Neural progenitor cell (in vitro differentiated cells): Measurements from ENCODE around the gene EDN3. TPM values are rescaled to one million over a fixed set of nuclear protein-coding genes. Genes with fewer than 3 reads are reported as not detected.

Experiments used
- DNase-seq: peaks from one replicate; pipeline ENCODE4 v3.0.0-alpha.2; 2016; ENCODE audit warnings: low spot score
- H2AFZ ChIP-seq: fragments of 200-600 bp; sonication (generic); replicated peaks from 2 replicates; pipeline ENCODE4 v1.6.1; 2016; ENCODE audit warnings: antibody characterized with exemption
- H3F3A ChIP-seq: fragments of 200-600 bp; sonication (generic); 2 replicates; pipeline ENCODE4 v1.6.1; 2016; ENCODE audit warnings: antibody characterized with exemption, low read depth
- H3K27ac ChIP-seq: fragments of 200-600 bp; sonication (generic); 2 replicates; pipeline ENCODE4 v1.5.1; 2016; ENCODE audit warnings: mild to moderate bottlenecking
- H3K27me3 ChIP-seq: fragments of 200-600 bp; sonication (generic); 2 replicates; pipeline ENCODE4 v1.6.1; 2016; ENCODE audit warnings: mild to moderate bottlenecking, moderate library complexity
- H3K36me3 ChIP-seq: fragments of 200-600 bp; sonication (generic); 2 replicates; pipeline ENCODE4 v1.5.1; 2016
- H3K4me1 ChIP-seq: fragments of 200-600 bp; sonication (generic); 2 replicates; pipeline ENCODE4 v1.6.1; 2016; ENCODE audit warnings: mixed run types
- H3K4me2 ChIP-seq: fragments of 200-600 bp; sonication (generic); 2 replicates; pipeline ENCODE4 v1.6.1; 2016
- H3K4me3 ChIP-seq: fragments of 200-600 bp; sonication (generic); 2 replicates; pipeline ENCODE4 v1.5.1; 2016
- H3K79me2 ChIP-seq: fragments of 200-600 bp; sonication (generic); 2 replicates; pipeline ENCODE4 v1.6.1; 2016; ENCODE audit warnings: low read depth
- H3K9ac ChIP-seq: fragments of 200-600 bp; sonication (generic); 2 replicates; pipeline ENCODE4 v1.6.1; 2016
- H3K9me3 ChIP-seq: fragments of 200-600 bp; sonication (generic); 2 replicates; pipeline ENCODE4 v1.5.1; 2016; ENCODE audit warnings: low read depth
- H4K20me1 ChIP-seq: fragments of 200-600 bp; sonication (generic); 2 replicates; pipeline ENCODE4 v1.6.1; 2016; ENCODE audit warnings: low read depth
- H3K27ac Mint-ChIP-seq: 3 replicates; pipeline ENCODE4 v1.8.0; 2021; ENCODE audit warnings: mixed read lengths
- H3K27me3 Mint-ChIP-seq: 2 replicates; pipeline ENCODE4 v1.8.0; 2022; ENCODE audit warnings: low read depth, mild to moderate bottlenecking, inconsistent platforms, moderate library complexity, mixed read lengths; ENCODE audit not compliant: insufficient read depth
- H3K36me3 Mint-ChIP-seq: 3 replicates; pipeline ENCODE4 v1.8.0; 2021; ENCODE audit warnings: mixed read lengths
- H3K4me1 Mint-ChIP-seq: 3 replicates; pipeline ENCODE4 v1.8.0; 2021; ENCODE audit warnings: mixed read lengths
- H3K4me3 Mint-ChIP-seq: 3 replicates; pipeline ENCODE4 v1.8.0; 2021; ENCODE audit warnings: mild to moderate bottlenecking, moderate library complexity, mixed read lengths
- H3K9me3 Mint-ChIP-seq: 3 replicates; pipeline ENCODE4 v1.8.0; 2020; ENCODE audit warnings: mixed read lengths
- EZH2 ChIP-seq: fragments of 200-600 bp; sonication (generic); IDR thresholded peaks from 2 replicates; pipeline ENCODE4 v1.6.1; 2017; ENCODE audit warnings: antibody characterized with exemption, mild to moderate bottlenecking, moderate library complexity
- EZH2phosphoT487 ChIP-seq: fragments of 200-600 bp; sonication (generic); IDR thresholded peaks from 2 replicates; pipeline ENCODE4 v1.6.1; 2017; ENCODE audit warnings: antibody characterized with exemption
- total RNA-seq: library from RNA; depleted of rRNA; stranded (reverse); fragments of >200 nt; gene quantifications from 2 replicates; pipeline ENCODE4 v1.2.3, GENCODE V29; 2015; ENCODE audit warnings: low replicate concordance
- TF ChIP-seq, protein P1 (sequence below): fragments of 200-600 bp; sonication (generic); IDR thresholded peaks from 2 replicates; pipeline ENCODE4 v1.5.1; 2017; ENCODE audit warnings: antibody characterized with exemption, mild to moderate bottlenecking

The EDN3 gene
- total RNA-seq, 1 donor from 2014 or later: not detected

DNA sequence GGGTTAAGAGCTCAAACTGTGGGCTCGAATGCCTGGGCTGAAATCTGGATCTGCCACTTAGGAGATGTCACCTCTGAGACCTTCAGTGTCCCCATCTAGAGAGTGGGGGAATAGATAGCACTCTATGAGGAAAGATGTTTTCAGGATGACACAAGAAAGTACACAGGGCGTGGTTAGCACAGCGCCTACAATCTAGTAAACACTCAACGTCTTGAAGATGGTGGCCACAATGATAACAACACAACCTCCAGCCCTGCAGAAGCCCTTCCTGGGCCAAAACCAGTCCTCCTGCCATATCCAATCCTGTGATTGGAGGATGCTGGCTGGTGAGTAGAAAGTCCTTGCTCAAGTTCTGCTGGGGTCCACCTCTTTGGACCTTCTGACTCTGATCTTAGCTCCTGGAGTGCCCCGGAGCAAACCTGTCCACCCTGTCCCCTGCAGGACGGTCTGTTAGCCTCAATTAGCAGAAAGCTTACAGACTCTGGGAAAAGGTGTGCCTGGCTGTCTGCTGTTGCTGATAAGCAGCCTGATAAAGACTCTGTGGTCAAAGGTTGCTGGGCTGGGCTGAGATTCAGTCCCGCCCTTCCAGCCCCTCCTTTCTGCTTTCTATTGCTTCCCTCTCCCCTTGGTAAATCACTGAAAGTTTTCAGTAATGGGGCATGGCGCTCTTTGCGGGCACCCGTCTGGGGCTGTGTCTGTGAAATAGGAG, 8.2 kb downstream of the EDN3 start:
- H3K27ac Mint-ChIP-seq: no peak overlapping the region
- no peaks in the 10 kb centered on the region for H3K36me3 ChIP-seq
- peaks cover 16% of the 10 kb centered on the region for H3K27me3 ChIP-seq
- peaks cover 3% of the 10 kb centered on the region for H3F3A ChIP-seq
- TF ChIP-seq, protein P1, sequence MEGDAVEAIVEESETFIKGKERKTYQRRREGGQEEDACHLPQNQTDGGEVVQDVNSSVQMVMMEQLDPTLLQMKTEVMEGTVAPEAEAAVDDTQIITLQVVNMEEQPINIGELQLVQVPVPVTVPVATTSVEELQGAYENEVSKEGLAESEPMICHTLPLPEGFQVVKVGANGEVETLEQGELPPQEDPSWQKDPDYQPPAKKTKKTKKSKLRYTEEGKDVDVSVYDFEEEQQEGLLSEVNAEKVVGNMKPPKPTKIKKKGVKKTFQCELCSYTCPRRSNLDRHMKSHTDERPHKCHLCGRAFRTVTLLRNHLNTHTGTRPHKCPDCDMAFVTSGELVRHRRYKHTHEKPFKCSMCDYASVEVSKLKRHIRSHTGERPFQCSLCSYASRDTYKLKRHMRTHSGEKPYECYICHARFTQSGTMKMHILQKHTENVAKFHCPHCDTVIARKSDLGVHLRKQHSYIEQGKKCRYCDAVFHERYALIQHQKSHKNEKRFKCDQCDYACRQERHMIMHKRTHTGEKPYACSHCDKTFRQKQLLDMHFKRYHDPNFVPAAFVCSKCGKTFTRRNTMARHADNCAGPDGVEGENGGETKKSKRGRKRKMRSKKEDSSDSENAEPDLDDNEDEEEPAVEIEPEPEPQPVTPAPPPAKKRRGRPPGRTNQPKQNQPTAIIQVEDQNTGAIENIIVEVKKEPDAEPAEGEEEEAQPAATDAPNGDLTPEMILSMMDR: no peak
- no peak for TF ChIP-seq EZH2phosphoT487
- no peak for TF ChIP-seq EZH2
- no peak overlapping the region for H3K9ac ChIP-seq
- peaks cover 2% of the 10 kb centered on the region for H3K9me3 Mint-ChIP-seq
- H3K4me3 Mint-ChIP-seq: no peak overlapping the region
- H3K4me2 ChIP-seq: no peak overlapping the region
- H3K79me2 ChIP-seq: no peaks in the 10 kb centered on the region
- no peak for DNase-seq
- peaks cover 5% of the 10 kb centered on the region for H3K27me3 Mint-ChIP-seq
- H2AFZ ChIP-seq: no peak overlapping the region
- no peaks in the 10 kb centered on the region for H3K36me3 Mint-ChIP-seq
- no peaks in the 10 kb centered on the region for H3K9me3 ChIP-seq
- H3K4me1 ChIP-seq: peaks cover 10% of the 10 kb centered on the region
- H3K27ac ChIP-seq: no peak overlapping the region
- H3K4me3 ChIP-seq: no peak overlapping the region
- H4K20me1 ChIP-seq: no peaks in the 10 kb centered on the region
- peaks cover 12% of the 10 kb centered on the region for H3K4me1 Mint-ChIP-seq

DNA sequence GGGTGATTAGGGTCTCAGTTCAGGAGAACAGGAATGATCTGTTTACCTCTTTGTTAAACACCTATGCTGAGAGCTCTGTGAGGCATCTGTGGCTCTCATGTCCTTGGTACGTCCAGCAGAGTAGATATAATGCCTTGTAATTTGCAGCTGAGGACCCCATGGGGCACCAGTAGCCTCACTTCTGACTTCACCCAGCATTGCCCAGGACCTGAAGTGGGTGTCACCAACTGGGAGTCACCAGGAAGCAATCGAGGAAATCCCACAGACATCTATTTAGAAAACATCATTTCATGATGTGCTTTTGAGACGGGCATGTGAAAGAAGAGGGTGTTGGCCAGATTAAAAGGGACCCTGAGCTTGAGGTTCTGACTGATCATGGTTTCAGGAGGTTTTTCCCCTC, 8.8 kb downstream of the EDN3 start:
- Histone ChIP-seq H3F3A (peaks cover 3% of the 10 kb centered on the region), H3K27ac (no peak overlapping the region), H4K20me1 (no peaks in the 10 kb centered on the region), H3K79me2 (no peaks in the 10 kb centered on the region), H3K9ac (no peak overlapping the region), H3K4me1 (peaks cover 10% of the 10 kb centered on the region), H3K9me3 (no peaks in the 10 kb centered on the region), H2AFZ (no peak overlapping the region), H3K4me3 (no peak overlapping the region), H3K27me3 (peaks cover 11% of the 10 kb centered on the region), H3K36me3 (no peaks in the 10 kb centered on the region), H3K4me2 (no peak overlapping the region)
- no peak overlapping the region for H3K4me3 Mint-ChIP-seq
- no peaks in the 10 kb centered on the region for H3K36me3 Mint-ChIP-seq
- H3K27ac Mint-ChIP-seq: no peak overlapping the region
- no peak for DNase-seq
- TF ChIP-seq EZH2: no peak
- peaks cover 2% of the 10 kb centered on the region for H3K9me3 Mint-ChIP-seq
- H3K4me1 Mint-ChIP-seq: peaks cover 11% of the 10 kb centered on the region
- H3K27me3 Mint-ChIP-seq: peaks cover 5% of the 10 kb centered on the region

DNA sequence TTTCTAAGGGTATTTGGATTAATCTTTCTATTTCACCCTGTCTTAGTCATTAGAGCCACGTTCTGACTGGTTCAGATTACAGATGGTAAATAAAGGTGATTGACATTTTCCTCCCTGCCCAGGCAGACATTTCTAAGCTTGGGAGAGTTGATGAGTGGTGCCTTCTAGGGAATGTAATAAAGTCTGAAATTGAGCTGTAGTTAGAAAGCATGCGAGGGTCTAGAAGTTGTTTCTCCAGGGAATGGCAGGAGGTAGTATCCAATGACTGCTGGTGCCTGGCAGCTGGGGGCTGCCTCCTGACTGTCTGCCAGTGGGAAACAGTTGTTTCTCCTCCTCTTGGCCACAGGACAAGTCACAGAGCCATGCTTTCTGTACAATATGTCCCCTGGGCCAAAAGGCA, 14.6 kb downstream of the EDN3 start:
- no peak overlapping the region for H3K4me2 ChIP-seq
- no peak overlapping the region for H3K27ac Mint-ChIP-seq
- no peak overlapping the region for H3K27ac ChIP-seq
- H3K36me3 Mint-ChIP-seq: no peaks in the 10 kb centered on the region
- H3K79me2 ChIP-seq: no peaks in the 10 kb centered on the region
- H3K4me3 Mint-ChIP-seq: no peak overlapping the region
- TF ChIP-seq EZH2phosphoT487 (no peak), EZH2 (no peak)
- TF ChIP-seq, protein P1: no peak
- H3K9ac ChIP-seq: no peak overlapping the region
- no peaks in the 10 kb centered on the region for H3K36me3 ChIP-seq
- no peaks in the 10 kb centered on the region for H3K9me3 ChIP-seq
- peaks cover 7% of the 10 kb centered on the region for H3K4me1 Mint-ChIP-seq
- H4K20me1 ChIP-seq: no peaks in the 10 kb centered on the region
- no peak overlapping the region for H2AFZ ChIP-seq
- no peak for DNase-seq
- H3K27me3 Mint-ChIP-seq: peaks cover 5% of the 10 kb centered on the region
- H3K9me3 Mint-ChIP-seq: peaks cover 2% of the 10 kb centered on the region
- H3K4me1 ChIP-seq: peaks cover 11% of the 10 kb centered on the region
- H3F3A ChIP-seq: no peaks in the 10 kb centered on the region
- H3K4me3 ChIP-seq: no peak overlapping the region
- no peaks in the 10 kb centered on the region for H3K27me3 ChIP-seq

DNA sequence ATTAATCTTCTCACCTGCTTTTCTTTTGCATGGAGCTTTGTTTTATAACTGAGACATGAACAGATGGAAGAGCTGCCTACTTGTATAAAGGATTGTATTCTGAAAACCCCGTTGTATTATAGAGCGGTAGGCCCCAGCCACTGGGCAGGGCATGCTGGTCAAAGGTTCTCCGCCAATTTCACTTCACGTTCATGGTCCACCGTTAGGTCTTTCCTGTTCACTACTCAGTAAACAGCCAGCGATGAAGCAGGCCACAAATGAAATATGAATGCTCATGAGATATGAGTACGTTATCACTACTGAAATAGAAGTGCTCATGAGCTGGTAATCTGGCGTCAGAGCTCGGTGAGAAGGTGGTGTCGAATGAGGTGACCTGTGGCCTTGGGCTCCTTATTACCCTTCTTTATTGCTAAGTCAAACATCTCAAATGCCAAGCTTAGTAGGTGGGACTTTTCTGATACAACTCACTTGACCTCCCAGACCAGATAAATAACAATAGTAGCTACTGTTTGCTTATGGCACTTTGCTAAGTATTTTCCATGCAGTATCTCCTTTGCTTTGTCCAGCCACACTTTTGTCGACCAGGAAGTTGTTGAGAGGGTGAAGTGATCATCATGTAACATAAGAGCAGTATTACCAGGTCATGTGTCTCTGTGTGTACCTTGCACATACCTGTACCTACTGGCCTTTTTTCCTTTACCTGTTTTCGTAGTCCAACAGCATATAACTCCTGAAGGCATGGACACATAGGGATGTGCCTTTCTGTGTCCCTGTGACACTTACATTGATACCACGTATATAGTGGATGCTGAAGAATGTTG, 16.7 kb downstream of the EDN3 start:
- H3K4me1 ChIP-seq: peaks cover 8% of the 10 kb centered on the region
- H3K9me3 ChIP-seq: no peaks in the 10 kb centered on the region
- no peaks in the 10 kb centered on the region for H3K27me3 ChIP-seq
- Mint-ChIP-seq H3K9me3 (no peaks in the 10 kb centered on the region), H3K4me1 (peaks cover 7% of the 10 kb centered on the region), H3K4me3 (no peak overlapping the region), H3K27ac (no peak overlapping the region), H3K36me3 (no peaks in the 10 kb centered on the region), H3K27me3 (peaks cover 8% of the 10 kb centered on the region)
- H3K79me2 ChIP-seq: no peaks in the 10 kb centered on the region
- no peak overlapping the region for H3K4me2 ChIP-seq
- H3K27ac ChIP-seq: no peak overlapping the region
- no peak for DNase-seq
- H2AFZ ChIP-seq: no peak overlapping the region
- TF ChIP-seq EZH2phosphoT487: no peak
- TF ChIP-seq, protein P1: no peak
- TF ChIP-seq EZH2: no peak
- H4K20me1 ChIP-seq: no peaks in the 10 kb centered on the region
- H3K9ac ChIP-seq: no peak overlapping the region
- H3K36me3 ChIP-seq: no peaks in the 10 kb centered on the region
- H3F3A ChIP-seq: no peaks in the 10 kb centered on the region
- H3K4me3 ChIP-seq: no peak overlapping the region
